NCI-H1092 (cell line): ENCODE results near the gene GPRASP2.
"Not testable (repeated sequence)": the region's sequence is repeated elsewhere in the genome, so short reads cannot be mapped to it uniquely, and the experiment has no call there.

ENCODE experiments used
- DNase-seq: peaks from one replicate; lab custom pipeline; 2025; lab: John Stamatoyannopoulos, UW

Gene GPRASP2

GRCh38 chrX:102712216-102712966, at the start of gene GPRASP2:
GPRASP2 (plus strand) TSS chrX:102712448; CDS start chrX:102714870, 2,422 bp downstream.
- DNase-seq = peak; percentile 25

GRCh38 chrX:102663820-102664219, 48.4 kb upstream of the GPRASP2 start:
- not testable (repeated sequence) for DNase-seq

- not testable (repeated sequence) for DNase-seq
Observed at GRCh38 chrX:102667034-102667433, 45.2 kb upstream of the GPRASP2 start.

- no peak for DNase-seq
Observed at GRCh38 chrX:102669526-102669925, 42.7 kb upstream of the GPRASP2 start.

GRCh38 chrX:102672856-102673255, 39.4 kb upstream of the GPRASP2 start:
- DNase-seq = no peak

GRCh38 chrX:102677479-102677878, 34.8 kb upstream of the GPRASP2 start:
- not testable (repeated sequence) for DNase-seq

- no peak for DNase-seq
Observed at GRCh38 chrX:102684772-102685520, 27.3 kb upstream of the GPRASP2 start.

- DNase-seq = no peak
Observed at GRCh38 chrX:102694749-102695148, 17.5 kb upstream of the GPRASP2 start.

GRCh38 chrX:102696306-102696705, 15.9 kb upstream of the GPRASP2 start:
- DNase-seq = no peak

- DNase-seq = no peak
Observed at GRCh38 chrX:102697494-102697893, 14.8 kb upstream of the GPRASP2 start.

- DNase-seq = no peak
Observed at GRCh38 chrX:102708900-102709299, 3.3 kb upstream of the GPRASP2 start.

- DNase-seq = peak; percentile 0
Observed at GRCh38 chrX:102711872-102712215, 404 bp upstream of the GPRASP2 start.

GRCh38 chrX:102712981-102713625, 855 bp downstream of the GPRASP2 start:
- peak; percentile 31 for DNase-seq

- DNase-seq = no peak
Observed at GRCh38 chrX:102714994-102715393, 2.7 kb downstream of the GPRASP2 start.

- no peak for DNase-seq
Observed at GRCh38 chrX:102715967-102716366, 3.7 kb downstream of the GPRASP2 start.

- DNase-seq = peak; percentile 42
Observed at GRCh38 chrX:102720237-102721168, 8.3 kb downstream of the GPRASP2 start, which contains the start of gene GPRASP3. GPRASP3 (plus strand) TSS chrX:102720743; CDS start chrX:102748996, 28,253 bp downstream.

GRCh38 chrX:102721169-102721506, 8.9 kb downstream of the GPRASP2 start:
- not testable (repeated sequence) for DNase-seq

GRCh38 chrX:102723456-102723855, 11.2 kb downstream of the GPRASP2 start:
- no peak for DNase-seq

GRCh38 chrX:102727761-102728160, 15.5 kb downstream of the GPRASP2 start:
- DNase-seq = no peak

- DNase-seq = no peak
Observed at GRCh38 chrX:102728646-102729045, 16.4 kb downstream of the GPRASP2 start.

GRCh38 chrX:102739657-102740056, 27.4 kb downstream of the GPRASP2 start:
- DNase-seq = no peak

- DNase-seq = no peak
Observed at GRCh38 chrX:102744307-102744706, 32.1 kb downstream of the GPRASP2 start.
